Skeletal muscle satellite cell (primary cell): ENCODE data around the gene TRIM2.
A peak's percentile ranks its signal among the peaks of the same experiment; 100 is the strongest.
"Not testable (repeated sequence)": the region's sequence is repeated elsewhere in the genome, so short reads cannot be mapped to it uniquely, and the experiment has no call there.

Experiments used
- H3K27me3 ChIP-seq: 2 replicates; pipeline ENCODE4 v1.7.0; 2013; ENCODE audit warnings: low read length; ENCODE audit not compliant: control insufficient read depth, insufficient read depth
- H3K36me3 ChIP-seq: 2 replicates; pipeline ENCODE4 v1.7.0; 2013; ENCODE audit warnings: mild to moderate bottlenecking, control low read depth, low read length; ENCODE audit not compliant: insufficient read depth
- H3K4me1 ChIP-seq: 2 replicates; pipeline ENCODE4 v1.7.0; 2013; ENCODE audit warnings: low read length; ENCODE audit not compliant: control insufficient read depth, insufficient read depth
- H3K4me2 ChIP-seq: 2 replicates; pipeline ENCODE4 v1.7.0; 2013; ENCODE audit warnings: mild to moderate bottlenecking, low read length
- H3K4me3 ChIP-seq: 2 replicates; pipeline ENCODE4 v1.7.0; 2013; ENCODE audit warnings: low read length
- H3K9ac ChIP-seq: 2 replicates; pipeline ENCODE4 v1.7.0; 2013; ENCODE audit warnings: mild to moderate bottlenecking, low read depth, low read length, moderate library complexity
- H3K9me3 ChIP-seq: replicated peaks from 2 replicates; pipeline ENCODE4 v1.7.0; 2013; ENCODE audit warnings: mild to moderate bottlenecking, control low read depth, low read length

TRIM2 gene

GRCh38 chr4:153191795-153192363 lies 12.4 kb upstream of the TRIM2 start:
- Histone ChIP-seq H3K27me3 (peaks cover 35% of the 10 kb centered on the region), H3K4me1 (no peaks in the 10 kb centered on the region), H3K4me3 (no peak overlapping the region), H3K9ac (no peak overlapping the region), H3K9me3 (no peaks in the 10 kb centered on the region), H3K4me2 (no peak overlapping the region), H3K36me3 (no peaks in the 10 kb centered on the region)

- H3K4me1 ChIP-seq: no peaks in the 10 kb centered on the region
These were observed 6.9 kb upstream of the TRIM2 start for GRCh38 chr4:153197301-153197700.

GRCh38 chr4:153198719-153199118 lies 5.5 kb upstream of the TRIM2 start:
- no peaks in the 10 kb centered on the region for H3K4me1 ChIP-seq

More at GRCh38 chr4:153197301-153197700, 6.9 kb upstream of the TRIM2 start:
- Histone ChIP-seq H3K36me3 (no peaks in the 10 kb centered on the region), H3K4me3 (no peak overlapping the region), H3K9me3 (no peaks in the 10 kb centered on the region), H3K9ac (no peak overlapping the region), H3K27me3 (peaks cover 6% of the 10 kb centered on the region), H3K4me2 (no peak overlapping the region)

GRCh38 chr4:153203746-153204145 lies 497 bp upstream of the TRIM2 start:
- H3K9ac ChIP-seq, H3K4me1 ChIP-seq, H3K36me3 ChIP-seq, H3K9me3 ChIP-seq: not testable (repeated sequence)
- H3K4me2 ChIP-seq: peak overlapping the region; percentile 28
- H3K4me3 ChIP-seq: peak overlapping the region; percentile 5
- H3K27me3 ChIP-seq: peaks cover 11% of the 10 kb centered on the region

More at GRCh38 chr4:153198719-153199118, 5.5 kb upstream of the TRIM2 start:
- no peak overlapping the region for H3K4me3 ChIP-seq
- no peak overlapping the region for H3K9ac ChIP-seq
- peaks cover 2% of the 10 kb centered on the region for H3K27me3 ChIP-seq
- no peak overlapping the region for H3K4me2 ChIP-seq
- no peaks in the 10 kb centered on the region for H3K9me3 ChIP-seq
- no peaks in the 10 kb centered on the region for H3K36me3 ChIP-seq

GRCh38 chr4:153204728-153205648 lies 745 bp downstream of the TRIM2 start:
- Histone ChIP-seq H3K27me3 (peaks cover 20% of the 10 kb centered on the region), H3K36me3 (no peaks in the 10 kb centered on the region), H3K9ac (no peak overlapping the region), H3K9me3 (no peaks in the 10 kb centered on the region), H3K4me2 (no peak overlapping the region), H3K4me1 (peaks cover 4% of the 10 kb centered on the region), H3K4me3 (no peak overlapping the region)

GRCh38 chr4:153205757-153206156 lies 1.5 kb downstream of the TRIM2 start:
- Histone ChIP-seq H3K36me3 (no peaks in the 10 kb centered on the region), H3K4me1 (peaks cover 4% of the 10 kb centered on the region)

GRCh38 chr4:153206534-153206933 lies 2.3 kb downstream of the TRIM2 start:
- Histone ChIP-seq H3K4me3 (no peak overlapping the region), H3K4me1 (peaks cover 4% of the 10 kb centered on the region), H3K9ac (no peak overlapping the region), H3K4me2 (no peak overlapping the region), H3K9me3 (no peaks in the 10 kb centered on the region), H3K27me3 (peaks cover 30% of the 10 kb centered on the region), H3K36me3 (no peaks in the 10 kb centered on the region)

More at GRCh38 chr4:153205757-153206156, 1.5 kb downstream of the TRIM2 start:
- Histone ChIP-seq H3K27me3 (peaks cover 26% of the 10 kb centered on the region), H3K4me3 (no peak overlapping the region), H3K9ac (no peak overlapping the region), H3K4me2 (no peak overlapping the region), H3K9me3 (no peaks in the 10 kb centered on the region)

- H3K36me3 ChIP-seq: no peaks in the 10 kb centered on the region
- no peak overlapping the region for H3K4me2 ChIP-seq
- H3K4me3 ChIP-seq: no peak overlapping the region
- H3K9ac ChIP-seq: no peak overlapping the region
- H3K4me1 ChIP-seq: peaks cover 4% of the 10 kb centered on the region
- no peaks in the 10 kb centered on the region for H3K9me3 ChIP-seq
- peaks cover 30% of the 10 kb centered on the region for H3K27me3 ChIP-seq
These were observed 2.8 kb downstream of the TRIM2 start for GRCh38 chr4:153207027-153207426.

GRCh38 chr4:153207567-153207966 lies 3.3 kb downstream of the TRIM2 start:
- no peak overlapping the region for H3K9ac ChIP-seq
- H3K36me3 ChIP-seq: no peaks in the 10 kb centered on the region
- no peaks in the 10 kb centered on the region for H3K9me3 ChIP-seq
- no peak overlapping the region for H3K4me2 ChIP-seq
- H3K4me3 ChIP-seq: no peak overlapping the region
- peaks cover 4% of the 10 kb centered on the region for H3K4me1 ChIP-seq
- peaks cover 30% of the 10 kb centered on the region for H3K27me3 ChIP-seq

- no peaks in the 10 kb centered on the region for H3K4me1 ChIP-seq
- H3K9ac ChIP-seq: no peak overlapping the region
- H3K27me3 ChIP-seq: peaks cover 35% of the 10 kb centered on the region
- H3K4me3 ChIP-seq: no peak overlapping the region
- no peak overlapping the region for H3K4me2 ChIP-seq
- no peaks in the 10 kb centered on the region for H3K9me3 ChIP-seq
- H3K36me3 ChIP-seq: no peaks in the 10 kb centered on the region
These were observed 5.2 kb downstream of the TRIM2 start for GRCh38 chr4:153209410-153209809.

- Histone ChIP-seq H3K36me3 (no peaks in the 10 kb centered on the region), H3K4me1 (no peaks in the 10 kb centered on the region), H3K9me3 (no peaks in the 10 kb centered on the region), H3K9ac (no peak overlapping the region), H3K4me3 (no peak overlapping the region), H3K4me2 (no peak overlapping the region), H3K27me3 (peaks cover 36% of the 10 kb centered on the region)
These were observed 6.5 kb downstream of the TRIM2 start for GRCh38 chr4:153210727-153211126.
